Stimulated activated CD8-positive, alpha-beta memory T cell treated with anti-CD3 and anti-CD28 coated beads, Interleukin-2, amount 100 ng/mL, for 1 hour (primary cell): ENCODE measurements around the gene BDH2.

Experiments used
- DNase-seq, 2 donors: peaks; one replicate each; pipeline ENCODE4 v3.0.0-alpha.2; 2020; ENCODE audit warnings: low read depth in 2 of 2

Gene BDH2

DNA sequence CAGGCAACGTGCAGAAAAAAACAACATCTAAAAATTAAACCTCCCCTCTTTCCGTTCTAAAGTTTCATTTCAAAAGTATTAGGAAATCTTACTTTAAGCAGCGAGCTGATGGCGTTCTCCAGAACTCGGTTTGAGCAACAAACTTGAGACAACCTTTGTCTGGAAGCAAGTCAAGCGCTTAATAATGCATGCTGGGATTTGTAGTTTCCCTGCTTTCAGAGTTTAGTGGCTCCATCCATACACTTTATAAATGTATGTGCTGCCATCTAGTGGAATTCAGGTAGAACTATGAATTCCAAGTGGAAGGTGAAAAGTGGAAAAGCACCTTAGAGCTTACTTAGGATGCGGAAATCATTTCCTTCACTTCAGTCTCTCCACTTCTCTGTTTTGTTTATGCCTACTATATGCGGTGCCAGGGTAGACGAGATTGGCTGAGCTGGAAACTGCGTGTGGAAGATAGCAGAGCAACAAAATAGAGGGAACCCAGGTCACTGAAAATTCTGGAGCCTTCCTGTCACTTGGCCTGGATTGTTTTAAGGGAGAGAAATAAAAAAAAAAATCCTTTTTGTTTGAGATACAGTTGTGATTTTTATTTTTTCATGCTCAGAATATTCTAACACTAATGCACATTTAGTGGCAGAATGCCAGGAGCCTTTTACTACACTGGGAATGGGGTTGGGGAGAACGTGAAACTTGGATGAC is at the start of gene BDH2:
Gene BDH2, minus strand, starts transcription at position 144 of the 702 bp plus-strand sequence. CDS start 3,580 bp downstream, outside the sequence.
- DNase-seq: no peak

DNA sequence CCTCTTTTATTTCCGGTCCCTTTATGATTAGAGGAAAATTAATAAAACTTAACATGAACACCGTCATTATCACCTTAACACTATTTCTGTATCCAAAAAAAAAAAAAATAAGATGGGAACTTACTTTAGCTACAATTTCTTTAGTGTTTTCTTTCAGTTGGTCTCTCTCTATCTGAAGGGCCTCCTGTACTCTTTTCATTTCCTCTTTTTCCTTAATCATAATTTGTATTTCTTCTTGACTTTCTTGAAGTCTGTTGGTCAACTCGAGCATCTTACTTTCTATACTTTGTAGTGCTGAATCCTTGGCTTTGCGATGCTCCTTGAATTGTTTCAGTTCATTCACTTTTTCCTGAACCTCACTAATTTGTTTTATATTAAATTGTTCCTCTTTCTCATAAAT is 45.3 kb upstream of the BDH2 start:
- no peak for DNase-seq

DNA sequence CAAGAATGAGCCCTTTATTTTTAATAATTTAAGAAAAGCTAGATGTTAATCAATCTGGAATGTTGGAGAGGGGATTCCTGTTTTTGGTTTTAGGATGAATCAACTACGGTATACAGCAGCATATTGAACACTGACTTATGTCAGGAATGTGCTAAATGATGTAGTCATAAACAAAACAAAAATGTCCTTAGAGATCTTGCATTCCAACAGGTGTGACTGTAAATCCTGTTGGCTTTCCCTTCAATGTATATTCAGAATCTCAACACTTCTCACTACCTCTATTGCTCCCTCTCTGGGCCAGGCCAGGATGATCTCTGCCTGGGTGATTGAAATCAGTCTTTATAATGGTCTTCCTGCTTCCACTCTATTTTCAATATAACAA is 37.8 kb upstream of the BDH2 start:
- DNase-seq: no peak

DNA sequence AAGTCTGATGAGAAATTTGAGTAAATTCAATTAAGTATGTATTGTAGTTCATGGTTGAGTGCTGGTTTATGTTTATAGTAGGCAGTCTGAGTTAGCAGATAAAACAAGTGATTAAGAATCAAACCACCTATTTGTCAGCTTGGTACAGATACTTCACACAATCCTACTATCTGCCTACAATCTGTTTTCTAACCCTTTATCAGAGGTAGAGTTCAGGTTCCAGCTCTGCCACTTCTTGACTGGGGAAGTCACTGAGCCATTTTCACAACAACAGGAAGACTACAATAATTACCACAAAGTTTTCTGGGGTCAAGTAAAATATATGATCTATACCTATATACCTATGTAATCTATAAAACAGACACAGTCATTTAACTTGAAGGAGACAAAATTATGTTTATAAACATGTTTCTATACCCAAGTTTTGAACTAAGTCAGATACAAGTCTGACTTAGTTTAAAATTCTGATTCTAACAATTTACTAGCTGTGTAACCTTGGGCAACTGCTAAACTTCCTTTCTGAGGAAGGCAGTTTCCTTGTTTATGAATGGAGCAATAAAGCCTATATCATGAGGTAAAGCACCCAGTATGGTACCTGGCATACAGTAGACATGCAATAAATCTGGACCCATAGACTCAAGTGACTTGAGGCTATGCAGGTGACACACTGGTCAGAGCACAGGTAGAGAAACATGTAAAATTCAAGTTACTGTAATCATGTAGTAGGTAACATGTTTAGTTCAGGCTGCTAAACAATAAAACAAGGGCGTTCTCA is 37.2 kb upstream of the BDH2 start:
- DNase-seq: no peak

DNA sequence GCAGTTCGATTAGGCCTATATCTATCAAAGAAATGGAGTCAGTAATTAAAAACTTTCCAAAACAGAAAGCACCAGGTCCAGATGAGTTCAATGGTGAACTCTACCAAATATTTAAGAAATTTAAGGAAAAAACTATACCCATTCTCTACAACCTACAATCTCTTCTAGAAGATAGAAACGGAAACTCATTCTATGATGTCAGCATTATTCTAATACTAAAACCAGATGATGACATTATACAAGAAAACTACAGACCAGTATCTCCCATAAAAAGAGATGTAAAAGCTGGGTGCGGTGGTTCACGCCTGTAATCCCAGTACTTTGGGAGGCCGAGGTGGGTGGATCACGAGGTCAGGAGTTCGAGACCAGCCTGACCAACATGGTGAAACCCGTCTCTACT is 29.5 kb upstream of the BDH2 start:
- DNase-seq: no peak

DNA sequence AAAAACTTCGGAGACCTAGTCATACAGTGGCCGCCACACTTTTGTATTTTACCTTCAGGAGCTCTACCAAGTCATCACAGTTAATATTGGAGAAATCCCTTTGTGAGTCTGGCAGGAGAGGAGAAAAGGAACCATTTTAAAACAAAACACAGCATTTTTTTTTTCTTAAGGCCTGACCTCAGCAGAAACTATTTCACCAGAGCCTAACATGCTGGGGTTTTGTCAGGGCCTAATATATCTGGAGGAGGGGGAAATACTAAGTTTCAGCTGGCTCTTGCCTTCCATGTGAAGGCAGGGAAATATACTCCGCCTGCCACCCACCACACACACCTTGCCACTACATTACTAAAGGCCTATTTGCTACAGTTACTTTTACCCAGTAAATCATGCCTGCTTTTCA is 26.5 kb upstream of the BDH2 start:
- DNase-seq: no peak

DNA sequence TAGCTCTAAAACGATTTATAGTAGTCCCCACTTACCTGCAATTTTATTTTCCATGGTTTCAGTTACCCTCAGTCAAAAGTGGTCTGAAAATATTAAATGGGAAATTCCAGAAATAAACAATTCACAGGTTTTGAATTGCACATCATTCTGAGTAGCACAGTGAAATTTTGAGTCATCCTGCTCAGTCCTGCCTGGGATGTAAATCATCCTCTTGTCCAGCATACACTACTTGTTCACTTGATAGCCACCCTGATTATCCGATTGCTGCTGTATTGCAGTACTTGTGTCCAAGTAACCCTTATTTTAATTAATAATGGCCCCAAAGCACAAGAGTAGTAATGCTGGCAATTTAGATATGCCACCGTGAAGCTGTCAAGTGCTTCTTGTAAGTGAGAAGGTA is 23.5 kb upstream of the BDH2 start:
- no peak for DNase-seq

DNA sequence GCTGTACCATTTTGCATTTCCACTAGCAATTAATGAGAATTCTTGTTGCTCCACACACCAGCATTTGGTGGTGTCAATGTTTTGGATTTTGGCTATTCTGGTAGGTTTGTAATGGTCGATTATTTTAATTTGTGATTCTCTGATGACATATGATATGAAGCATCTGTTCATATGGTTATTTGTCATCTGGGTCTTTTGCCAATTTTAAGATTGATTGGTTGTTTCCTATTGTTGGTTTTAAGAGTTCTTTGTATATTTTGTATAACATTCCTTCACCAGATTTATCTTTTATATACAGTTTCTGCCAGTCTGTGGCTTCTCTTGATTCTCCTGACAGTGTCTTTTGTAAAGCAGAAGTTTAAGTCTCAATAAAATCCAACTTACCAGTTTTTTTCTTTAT is 18.5 kb upstream of the BDH2 start:
- no peak for DNase-seq

DNA sequence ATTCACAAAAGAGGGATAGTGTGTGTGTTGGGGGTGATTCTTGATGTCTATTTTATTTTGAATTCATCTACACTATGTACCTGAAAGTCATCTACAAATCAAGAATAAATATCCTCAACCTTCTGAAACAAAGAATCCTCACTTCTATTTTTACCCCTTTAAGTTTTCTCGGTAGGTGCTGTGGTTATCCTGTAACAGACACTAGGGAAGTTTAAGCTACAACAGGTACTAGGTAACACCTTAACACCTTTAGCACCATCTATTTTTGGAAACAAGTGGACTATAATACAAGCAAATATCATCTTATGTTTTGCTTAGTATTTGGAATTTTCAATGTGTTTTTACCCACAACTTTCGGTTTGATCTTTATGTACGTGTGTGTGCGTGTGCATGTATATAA is 12.0 kb upstream of the BDH2 start:
- DNase-seq: no peak

DNA sequence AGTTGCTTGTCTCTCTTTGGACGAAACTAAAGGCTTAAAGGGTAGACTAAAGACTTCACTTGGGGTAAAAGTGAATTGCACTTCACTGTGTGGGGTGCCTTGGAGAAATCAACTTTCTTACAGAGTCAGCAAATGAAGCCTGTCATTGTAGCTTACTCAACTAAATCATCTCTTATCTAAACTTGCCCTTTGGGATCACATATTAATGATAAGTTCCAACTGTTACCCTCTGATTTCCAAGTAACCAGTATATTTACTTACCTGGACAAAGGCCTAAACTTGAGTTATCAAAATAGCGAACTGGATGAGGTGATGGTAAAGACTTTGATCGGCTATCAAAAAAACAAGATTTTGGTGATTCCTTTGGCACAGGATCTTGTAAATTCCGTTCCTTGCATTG is 8.9 kb upstream of the BDH2 start:
- no peak for DNase-seq

DNA sequence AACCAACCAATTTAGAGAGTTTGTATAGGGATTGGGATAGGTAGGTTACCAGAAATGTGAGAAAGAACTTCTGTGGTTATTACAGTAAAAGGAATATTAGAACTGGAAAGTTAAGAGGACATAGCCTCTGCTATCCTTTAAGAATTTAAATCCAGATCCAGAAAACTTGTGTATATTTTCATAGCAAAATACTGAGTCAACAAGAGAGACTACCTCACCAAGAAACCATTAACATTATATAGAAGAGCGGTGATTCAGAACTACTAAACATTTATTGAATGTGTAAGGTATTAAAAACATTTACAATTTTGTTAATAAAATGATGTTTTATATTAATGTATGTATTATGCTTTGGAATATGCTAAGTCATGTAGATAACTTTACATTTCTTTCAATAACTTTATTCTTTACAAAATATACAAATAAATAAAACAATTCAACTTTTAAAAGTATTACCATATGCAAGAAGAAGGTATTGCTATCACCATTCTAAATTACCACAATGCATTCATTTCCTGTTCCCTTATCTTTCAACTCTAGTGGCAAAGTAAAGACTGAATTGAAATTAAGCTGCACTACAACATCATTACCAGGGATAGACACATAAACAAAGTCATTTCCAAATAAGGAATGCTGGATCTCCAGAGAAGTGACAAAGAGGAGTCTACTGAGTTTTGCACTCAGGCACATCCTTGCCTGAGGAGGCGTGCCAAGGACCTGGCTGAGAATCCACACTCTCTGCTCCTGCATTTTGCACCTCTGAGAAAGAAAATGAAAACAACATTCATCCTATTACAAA is 6.1 kb upstream of the BDH2 start:
- no peak for DNase-seq

DNA sequence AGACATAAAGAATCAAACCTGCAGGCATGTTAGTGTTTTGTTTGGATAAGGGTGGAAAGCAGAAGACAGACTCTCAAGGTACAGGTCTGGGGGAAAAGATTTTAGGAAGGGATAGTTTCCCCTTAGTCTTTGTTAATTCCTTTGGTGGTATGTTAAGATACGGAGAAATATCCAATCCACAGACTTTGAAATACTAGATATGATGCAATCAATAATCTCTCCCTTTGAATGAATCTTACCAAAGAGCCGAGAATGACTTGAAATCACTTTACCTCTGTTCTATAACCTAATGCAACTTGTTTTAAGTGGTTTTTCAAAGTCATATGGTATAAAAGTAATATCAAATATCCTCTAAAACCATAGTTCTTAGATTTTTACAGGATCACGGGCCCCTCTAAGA is 5.3 kb upstream of the BDH2 start:
- DNase-seq: no peak

DNA sequence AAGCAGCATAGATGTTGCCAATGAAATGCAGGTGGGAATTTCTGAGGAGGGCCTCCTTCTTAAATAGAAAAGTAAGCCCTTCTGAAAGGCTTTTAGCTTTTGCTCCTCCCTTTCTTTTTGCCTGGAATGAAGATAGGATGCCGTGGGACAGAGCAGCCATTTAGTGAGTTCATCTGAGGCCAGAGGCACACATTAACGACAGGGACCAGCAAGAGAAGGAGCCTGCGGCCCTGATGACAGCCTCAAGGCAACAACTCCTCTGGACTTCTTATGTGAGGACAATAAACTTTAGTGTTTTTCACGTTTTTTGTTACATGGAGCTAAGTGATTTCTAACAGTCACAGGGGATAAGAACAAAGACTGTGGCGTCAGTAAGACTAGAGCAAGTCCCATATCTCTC is 1.1 kb upstream of the BDH2 start:
- no peak for DNase-seq

DNA sequence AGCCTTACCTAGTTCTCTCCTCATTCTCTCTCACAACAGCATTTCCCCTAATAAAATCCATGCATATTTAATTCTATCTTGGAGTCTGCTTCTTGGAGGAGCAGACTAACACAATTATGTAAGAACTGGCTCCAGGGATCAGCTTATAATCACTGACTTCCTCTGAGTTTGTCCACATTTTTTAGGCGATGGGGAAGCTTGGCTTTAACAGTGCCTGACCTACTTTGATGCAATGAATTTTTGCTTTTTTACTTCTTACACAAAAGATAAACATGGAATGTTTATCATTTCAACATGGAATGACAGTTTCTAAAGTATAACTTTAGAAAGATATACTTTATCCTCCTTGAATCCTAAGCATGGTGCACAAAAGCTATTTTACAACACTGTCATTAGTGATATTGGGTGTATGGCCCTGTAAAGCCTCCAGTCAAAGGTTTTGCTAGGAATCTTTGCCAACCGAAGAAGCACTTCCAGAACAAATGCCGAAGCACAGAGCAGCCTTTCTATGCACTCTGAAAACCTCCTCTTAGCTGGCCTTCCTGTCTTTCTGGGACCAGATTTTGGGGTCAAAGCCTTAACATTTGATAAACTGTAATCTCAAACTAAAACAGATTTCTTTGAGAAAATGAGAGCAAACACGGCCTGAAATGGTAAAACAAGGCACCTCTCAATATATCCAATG is 736 bp downstream of the BDH2 start:
- no peak for DNase-seq

DNA sequence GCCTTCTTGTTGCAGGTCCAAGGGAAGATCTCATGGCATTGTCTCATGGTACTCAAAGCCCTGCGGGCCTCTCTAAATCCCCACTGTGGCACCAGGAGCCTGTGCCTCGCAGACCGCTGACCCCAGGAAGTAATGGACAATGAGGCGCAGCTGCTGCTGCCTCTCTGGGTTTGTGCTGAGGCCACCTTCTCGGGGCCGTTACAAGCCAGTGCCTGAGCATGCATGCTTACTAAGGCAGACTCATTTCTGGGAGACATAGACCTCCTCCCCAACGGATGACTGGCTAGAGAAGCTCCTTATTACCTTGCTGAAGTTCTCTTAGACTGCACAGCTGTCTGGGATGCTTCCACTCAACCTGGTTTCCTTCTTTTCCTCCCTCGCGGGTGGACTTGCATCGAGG is 1.3 kb downstream of the BDH2 start:
- no peak for DNase-seq

DNA sequence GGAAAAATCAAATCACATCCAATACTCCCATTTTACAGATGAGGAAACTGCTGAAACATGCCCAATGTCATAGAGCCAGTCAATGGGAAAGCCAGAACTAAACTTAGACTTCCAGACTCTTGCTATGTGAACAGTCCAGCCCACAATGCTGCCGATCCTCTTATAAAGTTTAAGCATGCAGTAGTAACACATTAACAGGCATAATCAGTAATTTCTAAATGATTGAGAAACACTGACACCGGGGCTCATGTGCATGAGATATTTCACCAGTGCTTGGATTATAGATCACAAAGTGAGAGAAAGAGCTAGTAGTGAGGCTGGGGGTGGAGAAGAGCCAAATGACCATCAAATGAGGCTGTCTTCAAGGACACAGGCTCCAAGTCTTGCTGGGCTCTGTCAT is 2.5 kb downstream of the BDH2 start:
- DNase-seq: no peak

DNA sequence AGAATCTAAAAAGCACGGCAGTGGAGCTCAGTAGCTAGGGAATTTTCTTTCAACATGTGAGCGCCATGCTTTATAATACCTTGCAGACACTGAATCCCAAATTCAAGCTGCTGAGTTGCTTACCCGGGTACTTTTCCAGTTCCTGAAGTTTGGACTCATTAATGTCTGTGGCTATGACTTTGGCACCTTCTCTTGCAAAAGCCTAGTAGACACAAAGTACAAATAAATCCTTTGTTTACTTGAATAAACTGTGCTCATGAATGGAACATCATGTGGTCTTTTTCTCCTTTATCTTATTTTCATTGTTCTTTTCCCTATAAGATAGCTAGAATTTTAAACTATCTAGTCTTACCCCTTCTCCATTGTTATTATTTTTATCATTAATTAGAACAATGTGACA is 4.6 kb downstream of the BDH2 start:
- no peak for DNase-seq

DNA sequence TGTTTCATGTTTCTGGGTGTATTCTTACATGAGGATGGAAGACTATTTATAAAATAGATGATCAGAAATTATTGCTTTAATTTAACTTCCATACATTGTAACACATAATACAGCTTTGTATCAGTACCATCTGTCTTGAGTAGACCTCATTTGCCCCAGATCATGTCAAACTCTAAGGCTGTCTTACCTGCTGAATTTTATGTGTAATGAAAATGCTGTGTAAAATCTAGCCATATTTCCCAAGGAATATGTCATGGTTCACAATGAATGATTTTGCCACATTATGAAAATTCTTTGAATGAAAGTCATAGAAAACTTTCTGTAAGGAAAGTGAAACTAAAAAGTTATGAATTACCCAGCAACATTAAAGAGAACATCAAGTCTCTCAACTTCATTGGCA is 7.4 kb downstream of the BDH2 start:
- DNase-seq: no peak

DNA sequence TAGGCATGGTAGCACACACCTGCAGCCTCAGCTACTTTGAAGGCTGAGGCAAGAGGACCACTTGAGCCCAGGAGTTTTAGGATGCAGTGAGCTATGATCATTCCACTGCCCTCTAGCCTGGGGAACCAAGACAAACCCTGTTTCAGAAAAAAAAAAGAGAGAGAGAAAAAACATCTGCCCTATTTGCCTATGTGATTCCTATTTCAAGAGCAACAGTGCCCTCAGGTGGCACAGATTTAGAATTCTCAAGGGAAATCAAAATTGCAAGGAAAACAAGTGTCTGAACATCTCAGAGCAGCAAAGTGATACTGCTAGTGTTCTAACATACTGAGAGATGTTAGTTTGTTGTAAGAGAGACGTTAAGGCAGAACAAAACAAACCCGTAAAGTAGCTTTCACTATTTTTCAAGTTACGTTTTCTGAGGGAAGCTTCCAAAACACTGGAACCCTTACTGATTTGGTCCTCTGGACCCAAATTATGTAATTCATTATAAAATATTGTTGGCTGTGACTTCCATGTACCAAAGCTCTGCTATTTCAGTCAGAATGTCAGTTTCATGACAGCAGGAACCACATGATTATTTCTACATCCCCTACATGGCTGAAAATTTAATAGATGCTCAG is 7.9 kb downstream of the BDH2 start:
- no peak for DNase-seq

DNA sequence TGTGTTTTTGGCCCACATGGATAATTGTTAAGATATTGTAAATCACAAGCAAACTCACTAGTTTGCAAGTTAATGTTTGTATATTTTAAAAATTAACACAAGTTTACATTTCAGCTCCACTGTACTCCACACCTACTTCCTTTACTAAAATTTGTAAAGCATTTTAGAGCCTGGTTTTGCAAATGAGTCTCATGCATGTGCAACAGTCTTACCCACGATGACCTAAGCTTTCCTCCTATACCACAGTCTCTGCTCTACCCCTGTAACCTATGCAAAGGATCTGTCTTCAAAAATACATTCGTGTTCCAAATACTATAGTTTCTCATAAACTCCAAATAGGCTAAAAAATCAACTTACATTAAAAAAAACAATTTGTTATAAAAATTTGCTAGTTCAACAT is 10.2 kb downstream of the BDH2 start:
- DNase-seq: no peak

DNA sequence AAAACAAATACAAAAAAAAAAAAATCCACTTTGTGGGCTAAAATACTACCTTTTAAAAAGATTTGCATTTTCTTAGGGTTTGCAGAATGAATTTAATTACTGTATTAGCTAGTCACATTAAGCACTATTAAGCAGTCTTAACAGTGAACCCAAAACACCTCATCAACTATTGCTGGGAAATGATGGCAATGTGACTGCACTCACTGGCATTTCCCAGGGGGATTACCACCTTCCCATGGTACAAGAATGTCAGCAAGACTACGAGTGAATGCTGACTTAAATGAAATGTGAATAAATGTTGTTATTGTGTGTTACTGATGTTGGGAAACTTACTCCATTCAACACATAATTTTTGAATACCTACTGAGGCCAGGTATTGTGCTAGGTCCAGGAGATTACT is 13.1 kb downstream of the BDH2 start:
- no peak for DNase-seq
